ENCODE data around the gene EPB41L4A.

DNA sequence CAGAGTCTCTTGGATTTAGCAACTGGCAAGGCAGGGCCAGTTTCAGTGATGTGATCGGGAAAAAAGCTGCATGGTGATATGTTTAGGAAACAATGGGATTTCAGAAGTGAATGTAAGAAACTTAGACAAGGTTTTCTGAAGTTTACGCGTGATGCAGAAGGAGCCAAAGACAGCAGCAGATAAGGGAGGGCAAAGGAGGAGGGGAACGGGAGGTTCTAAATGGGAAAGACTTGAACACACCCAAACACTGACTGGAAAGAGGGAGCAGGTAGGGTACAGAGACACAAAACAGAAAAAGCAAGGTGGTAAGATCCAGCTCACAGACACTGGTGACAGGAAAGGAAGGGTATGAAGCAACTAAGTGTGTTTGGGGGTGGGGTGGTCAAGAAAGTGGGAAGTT, 115.4 kb downstream of the EPB41L4A start:
- TF ChIP-seq ETV6 (CRISPR knock-in tag; IDR thresholded peaks at IDR 0.05) = no peak
- TF ChIP-seq CTCF (IDR thresholded peaks at IDR 0.05) = no peak
